ENCODE results near the gene CLIP2.

The CLIP2 gene

GRCh38 chr7:74360008-74360407 is 70.8 kb downstream of the CLIP2 start:
- POLR2A ChIA-PET (ENCODE audit: low non-redundant PET): no interaction called here
- peak overlapping the region; percentile 33; the same call in 1 of the 2 replicates for H3K27ac ChIP-seq
- TF ChIP-seq, protein P1, sequence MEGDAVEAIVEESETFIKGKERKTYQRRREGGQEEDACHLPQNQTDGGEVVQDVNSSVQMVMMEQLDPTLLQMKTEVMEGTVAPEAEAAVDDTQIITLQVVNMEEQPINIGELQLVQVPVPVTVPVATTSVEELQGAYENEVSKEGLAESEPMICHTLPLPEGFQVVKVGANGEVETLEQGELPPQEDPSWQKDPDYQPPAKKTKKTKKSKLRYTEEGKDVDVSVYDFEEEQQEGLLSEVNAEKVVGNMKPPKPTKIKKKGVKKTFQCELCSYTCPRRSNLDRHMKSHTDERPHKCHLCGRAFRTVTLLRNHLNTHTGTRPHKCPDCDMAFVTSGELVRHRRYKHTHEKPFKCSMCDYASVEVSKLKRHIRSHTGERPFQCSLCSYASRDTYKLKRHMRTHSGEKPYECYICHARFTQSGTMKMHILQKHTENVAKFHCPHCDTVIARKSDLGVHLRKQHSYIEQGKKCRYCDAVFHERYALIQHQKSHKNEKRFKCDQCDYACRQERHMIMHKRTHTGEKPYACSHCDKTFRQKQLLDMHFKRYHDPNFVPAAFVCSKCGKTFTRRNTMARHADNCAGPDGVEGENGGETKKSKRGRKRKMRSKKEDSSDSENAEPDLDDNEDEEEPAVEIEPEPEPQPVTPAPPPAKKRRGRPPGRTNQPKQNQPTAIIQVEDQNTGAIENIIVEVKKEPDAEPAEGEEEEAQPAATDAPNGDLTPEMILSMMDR (conservative IDR thresholded peaks at IDR 0.05; ENCODE audit: low read depth): no peak
- CTCF ChIA-PET: no interaction called here
- DNase-seq (ENCODE audit: low spot score): no peak

DNA sequence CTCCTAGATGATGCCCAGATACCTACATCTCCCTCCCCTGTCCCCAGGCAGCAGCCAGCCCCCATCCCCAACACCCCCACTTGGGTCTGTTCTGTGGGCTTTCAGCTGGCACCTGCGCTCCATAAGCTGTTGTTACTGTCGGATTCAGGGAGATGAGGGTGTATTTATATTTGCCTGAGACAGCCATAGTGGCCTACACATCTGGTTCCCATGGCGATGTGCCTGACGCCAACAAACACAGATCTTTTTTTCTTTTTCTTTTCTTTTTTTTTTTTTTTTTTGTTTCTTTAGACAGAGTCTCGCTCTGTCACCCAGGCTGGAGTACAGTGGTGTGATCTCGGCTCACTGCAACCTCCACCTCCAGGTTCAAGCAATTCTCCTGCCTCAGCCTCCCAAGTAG is 73.1 kb downstream of the CLIP2 start:
- DNase-seq (ENCODE audit: low spot score): no peak
- TF ChIP-seq, protein P1 (conservative IDR thresholded peaks at IDR 0.05; ENCODE audit: low read depth): no peak
- ChIA-PET POLR2A (ENCODE audit: low non-redundant PET) (no interaction called here), CTCF (interaction anchor here (0.6 kb wide), 1 partner anchor 75 kb away, joined by 3 read pairs; no protein-coding TSS in a partner anchor)
- no peak overlapping the region for H3K27ac ChIP-seq

GRCh38 chr7:74364061-74364460 is 74.9 kb downstream of the CLIP2 start:
- H3K27ac ChIP-seq: peak overlapping the region; percentile 33
- TF ChIP-seq, protein P1 (conservative IDR thresholded peaks at IDR 0.05; ENCODE audit: low read depth): no peak
- CTCF ChIA-PET: interaction anchor here (0.6 kb wide), 1 partner anchor 302 kb away, joined by 4 read pairs; no protein-coding TSS in a partner anchor
- POLR2A ChIA-PET (ENCODE audit: low non-redundant PET): no interaction called here
- DNase-seq (ENCODE audit: low spot score): no peak

GRCh38 chr7:74365322-74366022 is 76.3 kb downstream of the CLIP2 start:
- TF ChIP-seq, protein P1 (conservative IDR thresholded peaks at IDR 0.05; ENCODE audit: low read depth): no peak
- ChIA-PET CTCF (no interaction called here), POLR2A (ENCODE audit: low non-redundant PET) (no interaction called here)
- H3K27ac ChIP-seq: peak overlapping the region; percentile 10; the same call in 1 of the 2 replicates
- DNase-seq (ENCODE audit: low spot score): peak; percentile 93

DNA sequence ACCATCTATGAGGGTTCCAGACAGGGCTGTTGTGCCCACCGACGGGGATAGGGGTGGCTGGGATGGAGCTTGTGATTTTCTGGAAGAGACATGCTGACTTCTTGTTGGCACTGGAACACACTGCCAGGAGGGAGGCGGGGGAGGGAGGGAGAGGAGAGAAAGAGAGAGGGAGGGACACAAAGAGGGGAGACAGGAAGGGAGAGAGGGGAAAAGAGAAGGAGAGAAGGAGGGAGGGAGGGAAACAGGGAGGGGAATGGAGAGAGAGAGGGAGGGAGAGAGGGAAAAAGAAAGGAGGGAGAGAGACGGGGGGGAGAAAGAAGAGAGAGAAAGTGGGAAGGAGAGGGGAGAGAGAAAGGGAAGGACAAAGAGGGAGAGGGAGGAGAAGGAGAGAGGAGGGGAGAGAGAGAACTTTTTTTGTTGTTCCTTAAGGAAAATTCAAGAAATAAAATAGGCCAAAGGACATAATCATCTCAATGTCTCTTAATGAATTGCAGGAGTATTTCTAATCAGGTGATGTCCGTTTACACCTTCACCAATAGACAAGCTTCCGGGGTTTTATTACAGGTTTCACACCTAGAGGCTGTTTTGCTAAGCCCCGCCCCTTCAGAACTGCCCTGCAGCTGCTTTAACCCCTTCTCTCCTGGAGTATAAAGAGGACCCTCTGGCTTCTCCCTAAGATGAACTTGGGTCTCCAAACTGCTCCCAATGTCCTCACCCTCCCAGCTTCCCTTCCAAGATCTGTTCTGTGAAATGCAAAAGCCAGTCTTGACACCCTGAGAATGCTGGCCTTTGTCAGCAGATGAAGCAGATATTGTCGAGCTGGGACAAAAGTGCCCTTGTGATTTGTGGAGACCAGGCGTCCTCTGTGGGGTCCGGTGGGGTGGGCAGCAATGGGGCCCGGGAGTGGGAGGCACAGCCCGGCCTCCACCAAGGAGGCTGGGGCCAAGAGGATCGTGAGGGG is 82.5 kb downstream of the CLIP2 start:
- peak; percentile 32 for DNase-seq (ENCODE audit: low spot score)
- ChIA-PET CTCF (interaction anchor here (0.6 to 0.7 kb wide), 2 partner anchors 30 to 32 kb away, joined by 3 read pairs; no protein-coding TSS in a partner anchor), POLR2A (ENCODE audit: low non-redundant PET) (interaction anchor here (0.6 kb wide), 1 partner anchor 172 kb away, joined by 14 read pairs; no protein-coding TSS in a partner anchor)
- TF ChIP-seq, protein P1 (conservative IDR thresholded peaks at IDR 0.05; ENCODE audit: low read depth): no peak
- peak overlapping the region; percentile 12; the same call in 1 of the 2 replicates for H3K27ac ChIP-seq

GRCh38 chr7:74372511-74373111 is 83.4 kb downstream of the CLIP2 start:
- DNase-seq (ENCODE audit: low spot score): no peak
- TF ChIP-seq, protein P1 (conservative IDR thresholded peaks at IDR 0.05; ENCODE audit: low read depth): no peak
- ChIA-PET CTCF (no interaction called here), POLR2A (ENCODE audit: low non-redundant PET) (no interaction called here)
- H3K27ac ChIP-seq: no peak overlapping the region

Data from RWPE1 (cell line).